GM19395 (cell line): ENCODE results near the gene RHEX.
A peak's percentile ranks its signal among the peaks of the same experiment; 100 is the strongest.
"Not testable (repeated sequence)": the region's sequence is repeated elsewhere in the genome, so short reads cannot be mapped to it uniquely, and the experiment has no call there.

Experiments
- ATAC-seq: cut with Tn5 transposase; IDR thresholded peaks from one replicate; pipeline ENCODE4 v1.9.1; 2021; ENCODE audit warnings: mild to moderate bottlenecking, moderate library complexity; ENCODE audit not compliant: unreplicated experiment

Gene RHEX

GRCh38 chr1:206058289-206058926, 5.4 kb downstream of the RHEX start:
- not testable (repeated sequence) for ATAC-seq

DNA sequence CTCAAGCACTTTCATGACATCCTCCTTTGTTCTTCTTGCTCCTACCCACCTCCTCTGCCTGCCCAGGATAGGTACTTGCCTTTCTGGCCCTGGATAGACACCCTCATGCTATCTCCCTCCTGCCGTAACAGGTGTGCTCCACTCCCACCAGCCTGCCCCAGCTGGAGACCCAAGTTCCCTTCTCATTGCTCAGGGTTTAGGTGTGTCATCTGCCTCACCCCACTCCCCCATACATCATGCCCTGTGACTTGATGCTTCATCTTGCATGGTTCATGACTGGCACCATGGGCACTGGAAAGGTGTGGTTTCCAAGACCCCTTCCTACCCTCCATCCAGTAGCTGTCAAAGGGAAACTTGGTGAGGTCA, 5.9 kb downstream of the RHEX start:
- no peak for ATAC-seq

- ATAC-seq, result no peak
These were observed 6.5 kb downstream of the RHEX start for GRCh38 chr1:206059355-206059915.

DNA sequence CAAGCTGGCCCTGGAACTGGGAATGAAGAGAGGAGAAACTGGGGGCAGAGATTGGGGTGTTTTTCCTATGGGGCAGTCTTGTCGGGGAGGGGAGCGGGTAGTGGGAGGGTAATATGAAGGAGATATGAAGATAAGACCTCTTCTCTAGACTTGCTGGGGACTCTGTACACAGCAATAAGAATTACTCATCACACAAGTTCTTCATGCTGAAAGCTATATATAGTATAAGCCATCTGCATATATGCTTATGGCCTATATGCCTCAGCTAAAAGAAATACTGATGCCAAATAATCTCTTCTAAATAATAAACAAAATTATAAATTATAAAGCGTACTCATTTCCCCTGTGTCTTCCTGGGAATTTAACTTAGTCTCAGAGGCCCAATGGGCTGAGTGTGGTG, 7.9 kb downstream of the RHEX start:
- no peak for ATAC-seq

GRCh38 chr1:206062464-206062863, 9.5 kb downstream of the RHEX start:
- ATAC-seq, result no peak

- ATAC-seq, result not testable (repeated sequence)
These were observed 11.0 kb downstream of the RHEX start for GRCh38 chr1:206064001-206064400.

- not testable (repeated sequence) for ATAC-seq
These were observed 11.5 kb downstream of the RHEX start for GRCh38 chr1:206064501-206064900.

- no peak for ATAC-seq
These were observed 12.7 kb downstream of the RHEX start for GRCh38 chr1:206065547-206066145.

DNA sequence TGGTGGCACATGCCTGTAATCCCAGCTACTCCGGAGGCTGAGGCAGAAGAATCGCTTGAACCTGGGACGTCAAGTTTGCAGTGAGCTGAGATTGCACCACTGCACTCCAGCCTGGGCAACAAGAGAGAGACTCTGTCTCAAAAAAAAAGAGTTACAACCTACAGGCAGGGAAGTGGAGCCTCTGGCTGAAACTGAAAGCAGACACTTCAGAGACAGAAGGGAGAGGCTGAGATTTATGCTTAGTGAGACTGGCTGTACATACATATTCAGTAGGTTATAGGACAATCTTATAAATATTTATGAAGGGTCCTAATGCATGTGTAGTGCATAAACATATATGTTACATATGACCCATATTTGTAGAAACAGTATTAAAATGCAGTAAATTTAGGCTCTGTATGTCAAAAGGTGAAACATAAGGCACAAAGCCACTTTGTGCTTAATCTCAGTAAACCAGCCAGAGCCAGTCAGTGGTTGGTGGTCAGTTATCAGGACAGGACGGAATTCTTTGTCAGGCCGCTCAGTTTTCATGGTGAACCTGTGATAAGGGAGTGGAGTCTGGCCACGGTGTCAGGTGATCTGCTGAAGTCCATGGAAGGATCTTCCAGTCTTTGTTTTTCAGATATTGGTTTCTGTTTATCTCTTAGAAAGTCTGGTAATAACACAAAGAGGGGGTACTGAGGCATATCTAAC, 13.7 kb downstream of the RHEX start:
- peak; percentile 89 for ATAC-seq

GRCh38 chr1:206067486-206068227, 14.7 kb downstream of the RHEX start:
- ATAC-seq, result no peak

DNA sequence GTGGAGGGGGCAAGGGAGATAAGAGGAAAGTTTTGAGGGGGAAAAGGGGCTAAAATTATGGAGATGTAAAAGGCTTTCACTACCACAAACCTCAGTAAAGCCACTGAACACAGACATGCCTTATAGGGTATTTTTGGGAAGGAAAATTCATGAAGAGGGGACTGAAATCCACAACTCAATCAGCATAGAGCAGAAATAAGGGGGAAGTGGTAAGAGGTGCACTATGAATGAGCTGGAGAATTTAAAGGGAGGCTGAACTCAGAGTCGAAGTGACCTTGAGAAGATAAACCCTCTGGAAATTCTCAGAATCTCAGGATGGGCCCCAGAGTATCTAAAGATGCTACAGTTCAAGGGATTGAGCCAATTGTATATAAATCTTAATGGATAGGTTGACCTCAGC, 15.3 kb downstream of the RHEX start:
- no peak for ATAC-seq

DNA sequence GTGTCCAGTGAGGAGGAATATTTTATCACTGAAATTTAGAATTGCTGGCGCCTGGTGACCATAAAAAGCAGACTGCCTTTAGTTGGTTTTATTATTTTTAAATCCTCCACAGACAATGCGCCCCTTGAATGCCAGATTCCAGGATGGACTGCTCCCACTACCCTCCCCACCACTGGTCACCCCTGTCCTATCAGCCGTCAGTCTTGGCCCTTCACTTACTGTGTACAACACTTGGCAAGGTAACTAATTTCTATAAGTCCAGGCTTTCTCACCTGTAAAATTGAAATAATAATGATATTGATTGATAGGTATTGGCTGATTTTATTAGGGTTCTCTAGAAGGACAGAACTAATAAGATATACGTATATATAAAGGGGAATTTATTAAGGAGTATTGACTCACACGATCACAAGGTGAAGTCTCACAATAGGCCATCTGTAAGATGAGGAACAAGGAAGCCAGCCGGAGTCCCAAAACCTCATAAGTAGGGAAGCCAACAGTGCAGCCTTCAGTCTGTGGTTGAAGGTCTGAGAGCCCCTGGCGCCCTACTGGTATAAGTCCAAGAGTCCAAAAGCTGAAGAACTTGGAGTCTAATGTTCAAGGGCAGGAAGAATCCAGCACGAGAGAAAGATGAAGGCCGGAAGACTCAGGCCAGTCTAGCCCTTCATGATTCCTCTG, 17.8 kb downstream of the RHEX start:
- ATAC-seq, result no peak

DNA sequence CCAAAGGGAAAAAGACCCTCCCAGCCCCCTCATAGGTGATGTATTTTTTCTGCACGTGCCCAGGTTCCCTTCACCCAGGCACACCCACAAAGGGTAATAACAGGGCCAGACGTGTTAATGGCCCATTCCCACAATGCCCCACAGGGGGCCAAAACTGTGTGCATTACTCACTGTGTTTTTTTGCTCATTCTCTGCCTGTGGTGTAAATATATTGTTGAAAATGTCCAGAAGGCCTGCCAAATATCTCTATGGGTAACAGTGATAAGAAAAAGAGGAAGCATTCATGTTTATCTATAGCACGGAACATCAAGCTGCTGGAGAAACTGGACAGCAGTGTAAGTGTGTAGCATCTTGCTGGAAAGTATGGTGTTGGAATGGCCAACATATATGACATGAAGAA, 21.9 kb downstream of the RHEX start:
- ATAC-seq, result no peak

GRCh38 chr1:206075786-206076755, 23.1 kb downstream of the RHEX start:
- ATAC-seq, result no peak

GRCh38 chr1:206079135-206079534, 26.2 kb downstream of the RHEX start:
- ATAC-seq, result no peak

DNA sequence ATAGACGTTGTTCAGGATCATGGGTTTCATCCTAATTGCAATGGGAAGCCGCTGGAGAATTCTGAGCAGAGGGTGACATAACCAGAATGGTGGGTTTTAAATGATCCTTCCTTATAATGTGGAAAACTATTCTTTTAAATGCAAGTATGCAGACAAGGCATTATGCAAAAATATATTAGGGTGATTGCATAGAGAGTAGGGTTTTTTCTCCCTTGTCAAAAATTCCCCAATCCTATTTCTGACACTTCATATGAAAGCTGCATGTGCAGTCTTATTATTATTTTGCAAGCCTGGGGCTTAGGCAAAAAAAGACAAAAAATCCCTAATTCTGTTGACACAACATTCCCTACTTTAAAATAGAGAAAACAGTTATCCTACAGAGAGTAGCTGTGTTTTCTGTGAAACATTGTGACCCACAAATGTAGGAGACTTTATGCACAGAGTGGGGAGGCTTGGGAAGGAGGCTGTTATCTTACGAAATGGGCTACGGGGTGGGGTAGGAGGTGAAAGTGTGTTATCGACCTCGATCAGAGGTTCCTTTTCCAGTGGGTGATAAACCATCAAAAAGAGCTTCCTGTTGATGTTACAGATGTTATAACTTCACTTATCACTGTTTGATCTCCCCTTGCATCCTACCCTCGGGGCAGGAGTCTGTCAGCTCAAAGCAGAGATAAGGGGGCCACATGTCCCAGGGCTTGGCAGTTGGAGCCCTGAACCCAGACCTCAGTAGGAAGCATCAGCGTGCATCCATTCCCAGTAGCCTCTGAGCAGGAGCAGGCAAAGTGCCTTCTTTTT, 27.2 kb downstream of the RHEX start:
- ATAC-seq, result no peak

- ATAC-seq, result no peak
These were observed 28.9 kb downstream of the RHEX start for GRCh38 chr1:206081856-206082255.

GRCh38 chr1:206082831-206083695, 30.1 kb downstream of the RHEX start:
- no peak for ATAC-seq
